Myocyte (in vitro differentiated cells): ENCODE results near the gene GMFB. TPM values are rescaled to one million over a fixed set of nuclear protein-coding genes. Genes with fewer than 3 reads are reported as not detected.

Experiments used
- DNase-seq: peaks from one replicate; pipeline ENCODE4 v3.0.0-alpha.2; 2012; ENCODE audit warnings: low read depth
- total RNA-seq: library from RNA; depleted of rRNA; stranded (reverse); fragments of >200 nt; gene quantifications from 2 replicates; pipeline ENCODE4 v1.2.3, GENCODE V29; 2014

GMFB gene
- total RNA-seq, 1 donor from 2014 or later = 81.7 TPM

DNA sequence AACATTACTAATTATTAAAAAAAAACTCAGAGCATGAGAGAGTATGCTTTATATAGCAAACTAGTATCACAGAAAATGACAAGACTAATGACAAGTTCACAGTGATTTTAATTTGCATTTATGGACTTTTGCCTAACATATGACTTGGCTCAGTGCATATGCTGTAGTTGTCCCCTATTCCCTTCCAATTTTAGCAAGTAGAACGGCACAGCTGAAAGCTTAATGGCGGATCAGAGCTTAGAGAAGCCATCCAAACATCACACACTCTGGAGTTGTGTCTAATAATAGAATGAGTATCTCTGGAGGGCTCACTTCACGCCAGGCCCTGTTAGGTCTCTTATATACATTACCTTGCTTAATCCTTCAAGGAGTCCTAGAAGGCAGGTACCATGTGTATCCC, 60.9 kb downstream of the GMFB start:
- peak; percentile 38 for DNase-seq

DNA sequence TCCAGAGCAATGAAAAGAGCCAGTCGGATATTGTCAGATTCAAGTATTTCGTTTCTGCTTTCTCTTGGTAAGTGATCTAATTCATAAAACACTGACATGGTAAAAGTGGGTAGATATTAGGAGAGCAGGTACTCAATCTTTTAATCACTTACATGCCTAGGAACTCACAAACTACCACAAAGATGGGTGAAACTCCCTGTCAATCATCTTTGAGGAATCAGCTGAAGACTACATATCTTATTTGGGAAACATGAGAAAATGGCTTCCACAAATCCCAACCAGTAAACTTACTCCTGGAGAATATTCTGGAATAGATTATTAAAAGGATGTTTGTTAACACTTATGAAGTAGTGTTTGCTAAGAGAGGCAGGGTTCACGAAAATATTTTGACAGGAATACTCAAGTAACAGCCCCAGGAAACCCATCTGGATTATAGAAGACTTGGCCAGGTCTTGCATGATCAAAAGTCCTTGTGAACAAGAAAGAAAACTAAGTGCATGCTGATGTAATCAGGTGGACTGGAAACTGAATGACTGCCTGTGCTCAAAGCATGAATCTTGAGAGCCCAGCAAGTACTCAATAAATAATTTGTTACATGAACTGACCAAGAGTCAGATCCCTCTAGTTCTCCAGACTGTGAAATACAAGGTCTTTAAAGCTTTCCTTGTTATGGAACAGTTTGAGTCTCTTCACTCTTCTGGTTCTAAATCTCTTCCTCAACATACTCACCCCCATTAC, 63.1 kb downstream of the GMFB start:
- DNase-seq = no peak

DNA sequence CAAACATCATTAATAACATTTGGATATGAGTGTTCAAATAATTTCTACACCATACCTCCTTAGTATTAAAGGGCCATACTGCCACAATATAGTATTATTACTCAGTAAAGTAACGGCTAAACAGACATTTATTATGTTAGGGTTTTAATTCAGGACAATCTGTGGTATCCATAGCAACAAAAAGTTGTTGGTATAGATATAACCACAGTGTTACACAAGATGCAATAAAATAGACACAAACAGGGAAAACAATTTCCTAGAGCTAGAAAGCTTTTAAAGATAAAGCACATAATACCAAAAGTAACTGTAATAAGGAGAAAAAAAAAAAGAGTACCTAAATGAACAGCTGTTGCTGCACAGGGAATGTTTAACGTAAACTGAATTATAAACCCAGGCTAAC, 63.7 kb downstream of the GMFB start:
- no peak for DNase-seq

Other genes starting within 250 kb of the GMFB start
- 3.5 and 5.0 TPM in 2 replicates for gene CDKN3, start 92.0 kb downstream of the GMFB start, total RNA-seq
- 162 and 280 TPM in 2 replicates for gene CNIH1, start 47.6 kb downstream of the GMFB start, total RNA-seq
- gene CGRRF1, start 20.9 kb upstream of the GMFB start, total RNA-seq = 13.7 and 20.8 TPM in 2 replicates
- 41.3 and 83.2 TPM in 2 replicates for gene SAMD4A, start 78.1 kb upstream of the GMFB start, total RNA-seq